Glomerular endothelial cell (primary cell): ENCODE data around the gene ME3. TPM values are rescaled to one million over a fixed set of nuclear protein-coding genes. Genes with fewer than 3 reads are reported as not detected.

Experiments
- DNase-seq: peaks from one replicate; pipeline ENCODE4 v3.0.0-alpha.2; 2011; ENCODE audit warnings: low read depth, low spot score; ENCODE audit errors: extremely low read depth
- total RNA-seq: library from RNA; depleted of rRNA; stranded (reverse); fragments of >200 nt; gene quantifications from 2 replicates; pipeline ENCODE4 v1.2.3, GENCODE V29; 2015

The ME3 gene
- total RNA-seq, 1 donor from 2014 or later, result 35.1 TPM

DNA sequence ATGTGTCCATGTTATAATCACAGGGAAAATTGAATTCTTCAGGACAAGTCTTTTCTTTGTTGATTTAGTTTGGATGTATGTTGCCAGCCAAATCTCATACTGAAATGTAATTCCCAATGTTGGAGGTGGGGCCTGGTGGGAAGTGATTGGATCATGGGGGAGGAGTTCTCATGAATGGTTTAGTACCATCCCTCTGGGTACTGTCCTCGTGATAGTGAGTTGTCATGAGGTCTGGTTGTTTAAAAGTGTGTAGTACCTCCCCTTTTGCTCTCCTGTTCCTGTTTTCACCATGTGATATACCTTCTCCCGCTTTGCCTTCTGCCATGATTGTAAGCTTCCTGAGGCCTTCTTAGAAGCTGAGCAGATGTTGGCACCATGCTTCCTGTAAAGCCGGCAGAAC lies 197.4 kb downstream of the ME3 start:
- no peak for DNase-seq

DNA sequence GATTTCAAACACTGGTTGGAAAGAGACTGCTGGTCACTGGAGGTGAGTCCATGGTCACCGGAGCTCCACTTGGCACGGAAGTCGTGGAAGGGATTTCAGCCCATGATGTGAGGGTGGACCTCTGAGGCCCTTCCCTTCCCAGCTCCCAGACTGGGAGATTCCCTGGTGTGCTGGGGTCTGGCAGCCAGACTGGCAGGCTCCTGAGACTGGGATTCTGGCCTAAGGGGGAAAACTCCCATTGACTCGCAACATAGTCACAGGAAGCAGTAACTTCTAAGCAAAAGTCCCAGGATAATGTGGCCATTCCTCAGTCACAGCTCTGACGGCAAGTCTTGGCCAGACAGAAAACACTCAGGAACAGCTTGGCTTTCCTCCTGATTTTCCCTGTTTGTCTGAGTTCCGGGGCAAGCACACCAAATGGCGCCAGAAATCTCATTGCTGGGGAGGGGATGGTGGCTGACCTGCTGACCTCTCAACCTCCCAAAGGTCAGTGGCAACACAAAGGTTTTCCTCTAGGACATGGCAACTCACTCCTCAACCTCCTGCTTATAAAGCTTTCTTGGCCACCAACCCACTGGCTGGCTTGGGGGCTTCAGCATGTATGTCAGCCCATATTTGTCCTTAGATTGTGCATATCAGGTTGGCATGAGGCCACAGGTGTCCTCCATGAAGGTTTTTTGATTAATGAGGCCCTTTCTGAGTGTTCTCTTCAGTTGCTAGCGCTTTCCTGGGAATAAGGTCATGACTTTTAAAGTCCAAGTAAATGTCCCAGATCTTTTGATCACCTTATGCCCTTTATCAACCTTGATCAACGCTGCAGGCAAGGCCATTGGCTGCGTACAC lies 198.2 kb downstream of the ME3 start:
- DNase-seq, result no peak

GRCh38 chr11:86469491-86470388 lies 202.7 kb downstream of the ME3 start:
- no peak for DNase-seq

- no peak for DNase-seq
These were observed 204.2 kb downstream of the ME3 start for GRCh38 chr11:86468169-86468568.

DNA sequence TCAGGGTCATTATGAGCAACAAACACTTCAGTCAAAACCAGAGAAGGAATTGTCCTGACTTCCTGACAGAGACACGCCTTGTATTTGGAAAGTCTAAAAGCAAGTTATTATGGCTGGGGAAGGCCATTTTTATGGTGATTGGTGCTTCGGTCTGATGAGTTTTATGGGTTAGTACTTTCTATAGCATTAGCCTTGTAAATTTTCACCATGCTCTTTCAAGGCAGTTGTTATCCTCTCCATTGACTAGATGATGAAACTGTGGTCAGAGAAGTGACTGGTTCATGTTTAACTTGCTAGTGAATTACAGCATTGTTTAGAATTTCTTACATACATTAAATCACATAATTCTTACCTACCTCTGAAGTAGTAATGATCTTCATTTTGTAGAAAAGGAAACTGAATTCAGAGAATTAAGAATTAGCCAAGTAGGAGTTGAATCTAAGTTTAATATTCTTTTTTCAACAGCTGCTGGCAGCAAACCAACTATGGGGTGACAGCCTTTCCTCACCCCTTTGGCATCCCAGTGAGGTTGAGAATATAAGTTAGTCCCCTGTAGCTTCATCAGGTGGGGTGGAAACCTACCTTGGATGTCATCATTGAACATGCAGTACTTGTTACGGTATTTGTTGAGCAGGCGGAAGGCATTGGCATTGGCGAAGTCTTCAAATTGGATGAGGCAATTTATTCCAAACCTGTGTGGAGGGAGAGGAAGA lies 207.8 kb downstream of the ME3 start:
- DNase-seq, result no peak

DNA sequence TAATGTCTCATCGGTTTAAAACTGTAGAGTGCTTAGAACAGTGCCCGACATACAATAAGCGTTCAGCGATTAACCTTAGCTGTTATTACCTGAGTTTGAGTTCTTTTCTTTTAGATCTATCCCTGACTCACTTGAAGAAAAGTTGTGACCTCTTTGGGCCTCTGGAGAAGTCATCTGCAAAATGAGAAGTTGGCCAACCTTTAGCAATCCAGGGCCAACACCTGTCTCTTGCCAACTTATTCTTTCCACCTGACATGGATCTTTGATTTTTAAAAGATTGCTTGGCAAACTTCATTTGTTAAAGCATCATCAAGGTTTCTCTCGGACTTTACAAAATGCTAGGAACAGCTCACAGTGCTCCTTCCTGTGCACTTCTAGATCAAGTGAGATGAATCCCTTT lies 208.5 kb downstream of the ME3 start:
- DNase-seq, result no peak

DNA sequence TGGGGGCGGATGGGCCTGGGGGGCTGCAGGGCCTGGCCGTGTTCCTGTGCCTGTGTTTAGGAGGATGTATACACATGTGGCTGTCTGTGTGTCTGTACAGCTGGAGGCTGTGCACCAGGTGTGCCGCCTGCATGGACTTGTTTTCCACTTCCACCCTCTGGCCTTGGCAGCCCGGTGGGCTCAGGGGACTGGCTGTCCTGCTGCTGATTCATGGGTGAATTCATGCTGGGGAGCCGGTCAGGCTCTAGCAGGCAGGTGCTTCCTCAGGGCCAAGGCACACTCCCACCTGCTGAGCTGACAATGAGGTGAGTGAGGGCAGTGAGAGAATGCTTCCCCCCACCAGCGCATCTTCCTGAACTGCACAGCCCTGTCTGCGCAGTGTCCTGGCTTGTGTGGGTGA lies 209.3 kb downstream of the ME3 start:
- no peak for DNase-seq

DNA sequence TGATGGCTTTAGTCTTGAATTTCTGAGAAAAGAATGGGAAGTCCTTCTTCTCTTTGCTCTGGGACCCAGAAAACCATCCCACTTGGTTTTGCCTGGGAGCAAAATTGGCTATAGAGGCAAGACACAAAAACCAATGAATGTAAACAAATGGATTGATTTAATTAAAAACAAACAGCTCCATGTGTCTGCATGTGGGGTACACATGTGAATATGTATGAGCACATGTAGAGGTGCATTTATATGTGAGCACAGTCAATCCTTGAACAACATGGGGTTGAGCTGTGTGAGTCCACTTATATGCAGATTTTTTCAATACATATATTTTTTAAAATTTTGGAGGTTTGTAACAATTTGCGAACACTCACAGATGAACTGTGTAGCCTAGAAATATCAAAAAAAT lies 210.5 kb downstream of the ME3 start:
- DNase-seq, result no peak

GRCh38 chr11:86460461-86461385 lies 211.7 kb downstream of the ME3 start:
- no peak for DNase-seq

DNA sequence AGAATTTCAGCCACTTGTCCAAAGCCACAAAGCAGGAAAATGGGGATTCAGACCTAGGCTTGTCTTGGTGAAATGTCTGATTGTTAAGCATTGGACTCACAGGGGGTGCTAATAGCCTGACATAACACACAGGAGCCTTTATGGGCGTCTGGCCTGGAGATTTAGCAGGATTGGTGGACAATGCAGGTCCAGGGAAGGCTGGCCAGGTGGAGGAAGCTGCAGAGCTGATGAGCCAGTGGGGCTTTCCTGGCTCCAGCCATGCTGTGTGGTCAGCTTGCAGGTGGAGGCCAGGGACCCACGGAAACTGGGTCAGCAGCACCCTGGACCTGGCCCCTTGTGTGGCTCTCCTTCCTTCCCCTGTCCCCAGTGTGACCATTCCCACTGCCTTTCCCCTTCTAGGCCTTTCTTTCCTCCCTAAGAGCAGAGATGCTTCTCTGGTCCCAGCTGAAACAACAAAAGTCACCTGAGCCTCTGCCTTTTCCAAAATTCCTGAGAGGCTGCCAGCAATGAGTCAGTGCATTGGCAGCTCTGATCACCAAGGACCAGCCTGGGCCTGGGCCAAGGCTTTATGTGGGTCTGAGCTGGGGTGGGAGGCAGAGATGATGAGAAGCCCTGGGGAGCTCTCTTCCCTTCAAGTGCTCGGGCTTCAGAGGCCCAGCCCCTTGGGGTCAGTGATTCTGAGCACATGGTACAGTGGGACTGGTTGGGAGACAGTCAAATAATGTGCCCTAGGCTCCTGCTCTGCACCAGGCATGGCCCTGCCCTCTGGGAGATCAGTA lies 212.5 kb downstream of the ME3 start:
- DNase-seq, result peak; percentile 98

GRCh38 chr11:86459002-86459385 lies 213.4 kb downstream of the ME3 start:
- no peak for DNase-seq

DNA sequence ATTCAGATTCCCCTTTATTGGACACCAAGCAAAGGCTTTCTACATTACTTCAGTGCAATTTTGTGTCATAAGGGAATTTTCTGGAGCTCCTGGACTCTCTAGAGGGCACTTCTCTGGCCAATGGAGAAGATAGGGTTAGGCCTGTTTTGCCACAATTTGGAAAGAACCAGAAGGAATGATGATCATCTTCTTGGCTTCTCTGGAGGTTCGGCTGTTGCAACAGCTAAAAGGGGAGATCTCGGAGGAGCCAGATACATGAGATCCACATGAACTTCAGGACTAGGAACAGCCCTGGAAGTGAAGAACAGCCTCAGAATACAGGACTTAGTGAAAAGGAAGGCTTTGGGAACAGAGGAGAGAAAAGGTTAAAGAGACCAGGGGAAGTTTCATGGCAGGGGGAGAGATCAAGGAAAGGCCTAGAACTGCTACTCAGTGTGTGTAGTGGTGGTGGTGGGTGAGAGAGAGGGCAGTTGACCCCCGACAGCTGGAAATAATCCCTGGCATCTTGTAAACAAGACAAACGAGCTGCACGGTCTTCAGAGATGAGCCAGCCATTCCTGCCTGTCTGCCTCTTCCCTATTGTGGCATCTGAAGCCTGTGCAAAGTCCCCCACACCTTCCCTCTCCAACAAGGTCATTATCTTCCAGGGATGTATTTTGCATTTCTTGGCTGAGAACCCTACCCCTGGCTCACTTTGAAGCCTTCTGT lies 214.0 kb downstream of the ME3 start:
- DNase-seq, result no peak

- no peak for DNase-seq
These were observed 216.1 kb downstream of the ME3 start for GRCh38 chr11:86456075-86456939.

DNA sequence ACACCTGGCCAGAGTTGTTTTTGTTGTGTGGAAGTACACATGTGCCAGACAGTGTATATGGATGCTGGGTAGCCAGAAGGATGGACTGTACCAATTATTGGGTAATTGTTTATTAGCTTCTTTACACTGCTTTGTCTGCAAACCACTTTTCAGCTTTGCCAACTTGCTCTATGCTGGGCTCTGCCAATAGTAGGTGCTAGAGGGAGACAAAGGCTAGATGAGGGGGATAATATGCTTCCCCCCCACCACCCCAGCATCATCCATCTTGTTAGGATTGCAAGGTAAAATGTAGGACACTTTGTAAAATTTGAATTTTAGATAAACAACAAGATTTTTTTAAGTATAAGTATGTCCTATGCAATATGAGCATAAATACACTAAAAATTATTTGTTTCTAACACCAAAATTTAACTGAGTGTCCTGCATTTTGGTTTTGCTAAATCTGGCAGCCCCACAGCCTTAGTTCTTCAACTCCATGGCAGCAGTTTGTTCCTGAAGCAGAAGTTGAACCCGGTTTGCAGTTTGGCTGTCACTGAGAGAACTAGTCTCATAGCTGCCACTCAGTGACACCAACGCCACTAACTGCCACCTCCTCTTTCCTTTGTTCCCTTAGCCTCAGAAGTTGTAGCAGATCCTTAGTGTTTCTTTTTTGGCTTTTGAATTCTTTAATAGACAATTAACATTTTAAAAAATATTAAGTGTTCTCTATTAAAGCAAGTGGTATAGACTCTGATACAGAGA lies 219.0 kb downstream of the ME3 start:
- DNase-seq, result no peak

GRCh38 chr11:86449993-86450629 lies 222.3 kb downstream of the ME3 start:
- DNase-seq, result no peak

DNA sequence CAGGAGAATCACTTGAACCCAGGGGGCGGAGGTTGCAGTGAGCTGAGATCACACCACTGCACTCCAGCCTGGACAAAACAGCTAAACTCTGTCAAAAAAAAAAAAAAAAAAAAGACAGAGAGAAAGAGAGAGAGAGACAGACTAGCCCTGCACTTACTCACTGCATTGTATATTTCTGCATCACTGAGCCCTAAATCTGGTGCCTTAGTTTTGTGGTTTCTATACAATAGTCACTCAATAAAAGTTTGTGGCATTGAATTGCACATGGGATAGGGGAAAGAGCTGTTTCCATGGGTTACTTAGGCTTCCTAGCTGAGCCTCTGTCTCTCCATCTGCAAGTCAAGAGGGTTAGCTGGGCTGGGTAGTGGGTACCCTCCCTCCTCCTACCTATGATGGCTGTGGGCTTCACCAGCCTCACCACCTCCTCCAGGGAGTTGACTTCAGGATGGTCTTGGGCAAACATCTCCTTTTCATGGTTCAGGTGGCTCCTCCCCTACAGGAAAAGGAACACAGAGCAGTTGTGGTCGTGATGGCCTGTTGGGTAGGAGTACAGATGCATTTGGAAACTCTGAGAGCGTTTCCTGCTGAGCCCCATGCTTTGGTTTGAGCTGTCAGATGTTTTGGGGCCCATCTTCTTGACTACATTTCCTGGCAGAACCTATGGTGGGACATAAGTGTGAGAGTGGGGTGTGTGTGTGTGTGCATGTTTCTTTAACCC lies 224.5 kb downstream of the ME3 start:
- DNase-seq, result no peak
